BE2C (cell line): ENCODE data around the gene SLC50A1.
A peak's percentile ranks its signal among the peaks of the same experiment; 100 is the strongest.
"Not testable (repeated sequence)": the region's sequence is repeated elsewhere in the genome, so short reads cannot be mapped to it uniquely, and the experiment has no call there.

Source experiments
- DNase-seq: peaks from one replicate; pipeline ENCODE4 v3.0.0-alpha.2; 2020
- H3K27me3 ChIP-seq: fragments of 250-450 bp; sonication (Bioruptor Pico); 2 replicates; pipeline ENCODE4 v1.5.1; 2020; ENCODE audit warnings: mild to moderate bottlenecking
- H3K36me3 ChIP-seq: fragments of 250-450 bp; sonication (Bioruptor Pico); 2 replicates; pipeline ENCODE4 v1.5.1; 2020; ENCODE audit warnings: mild to moderate bottlenecking
- H3K4me1 ChIP-seq: fragments of 250-450 bp; sonication (Bioruptor Pico); 2 replicates; pipeline ENCODE4 v1.5.1; 2020
- H3K4me3 ChIP-seq: 2 replicates; pipeline ENCODE4 v1.5.1; 2011; ENCODE audit warnings: low read depth, low read length
- H3K9me3 ChIP-seq: fragments of 250-450 bp; sonication (Bioruptor Pico); 2 replicates; pipeline ENCODE4 v1.5.1; 2020
- TF ChIP-seq, protein P1 (sequence below): IDR thresholded peaks from 2 replicates; pipeline ENCODE4 v1.5.1; 2012; ENCODE audit warnings: mild to moderate bottlenecking, low read depth, low read length

Gene SLC50A1

GRCh38 chr1:155167166-155168104 is 31.8 kb downstream of the SLC50A1 start:
- peak; percentile 92 for DNase-seq
- peaks cover 2% of the 10 kb centered on the region for H3K4me1 ChIP-seq

GRCh38 chr1:155168105-155168445 is 32.4 kb downstream of the SLC50A1 start:
- H3K9me3 ChIP-seq, DNase-seq, H3K27me3 ChIP-seq, H3K4me3 ChIP-seq, H3K36me3 ChIP-seq, H3K4me1 ChIP-seq: not testable (repeated sequence)

More at GRCh38 chr1:155167166-155168104, 31.8 kb downstream of the SLC50A1 start:
- Histone ChIP-seq H3K9me3 (no peaks in the 10 kb centered on the region), H3K36me3 (no peaks in the 10 kb centered on the region), H3K27me3 (no peaks in the 10 kb centered on the region), H3K4me3 (peak overlapping the region; percentile 42)
- TF ChIP-seq, protein P1, sequence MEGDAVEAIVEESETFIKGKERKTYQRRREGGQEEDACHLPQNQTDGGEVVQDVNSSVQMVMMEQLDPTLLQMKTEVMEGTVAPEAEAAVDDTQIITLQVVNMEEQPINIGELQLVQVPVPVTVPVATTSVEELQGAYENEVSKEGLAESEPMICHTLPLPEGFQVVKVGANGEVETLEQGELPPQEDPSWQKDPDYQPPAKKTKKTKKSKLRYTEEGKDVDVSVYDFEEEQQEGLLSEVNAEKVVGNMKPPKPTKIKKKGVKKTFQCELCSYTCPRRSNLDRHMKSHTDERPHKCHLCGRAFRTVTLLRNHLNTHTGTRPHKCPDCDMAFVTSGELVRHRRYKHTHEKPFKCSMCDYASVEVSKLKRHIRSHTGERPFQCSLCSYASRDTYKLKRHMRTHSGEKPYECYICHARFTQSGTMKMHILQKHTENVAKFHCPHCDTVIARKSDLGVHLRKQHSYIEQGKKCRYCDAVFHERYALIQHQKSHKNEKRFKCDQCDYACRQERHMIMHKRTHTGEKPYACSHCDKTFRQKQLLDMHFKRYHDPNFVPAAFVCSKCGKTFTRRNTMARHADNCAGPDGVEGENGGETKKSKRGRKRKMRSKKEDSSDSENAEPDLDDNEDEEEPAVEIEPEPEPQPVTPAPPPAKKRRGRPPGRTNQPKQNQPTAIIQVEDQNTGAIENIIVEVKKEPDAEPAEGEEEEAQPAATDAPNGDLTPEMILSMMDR: peak; percentile 95

DNA sequence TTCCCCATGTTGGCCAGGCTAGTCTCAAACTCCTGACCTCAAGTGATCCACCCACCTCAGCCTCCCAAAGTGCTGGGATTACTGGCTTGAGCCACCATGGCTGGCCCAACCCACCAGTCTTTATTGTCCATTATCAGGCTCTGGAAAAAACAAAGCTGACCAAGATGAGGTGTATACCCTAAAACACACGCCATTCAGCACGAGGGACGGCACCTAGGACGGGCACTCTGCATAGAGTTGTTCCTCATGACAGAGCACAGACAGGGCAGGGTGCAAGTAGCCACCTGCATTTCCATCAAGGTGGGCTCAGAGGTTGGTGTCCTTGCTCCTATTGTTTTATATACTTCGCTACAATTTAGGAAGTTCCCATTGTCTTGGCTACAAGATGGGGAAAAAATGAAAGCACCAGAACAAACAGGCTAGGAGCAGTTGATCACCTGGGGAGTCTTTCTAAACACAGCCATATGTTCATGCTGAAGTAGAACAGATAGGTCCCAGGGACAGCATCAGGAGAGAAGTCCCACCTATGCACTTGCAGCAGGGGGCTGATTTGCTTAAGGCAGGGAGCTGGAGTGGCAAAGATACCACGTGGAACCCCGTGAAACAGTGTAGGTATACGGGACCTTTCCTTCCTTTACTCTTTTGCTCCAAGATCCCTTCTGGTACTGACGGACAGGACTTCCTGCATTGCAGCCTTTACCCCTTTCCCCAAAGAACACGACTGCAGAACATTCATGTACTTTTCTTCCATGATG is 33.0 kb downstream of the SLC50A1 start:
- no peak for DNase-seq
- Histone ChIP-seq H3K4me3 (no peak overlapping the region), H3K9me3 (no peaks in the 10 kb centered on the region), H3K27me3 (no peaks in the 10 kb centered on the region), H3K36me3 (no peaks in the 10 kb centered on the region), H3K4me1 (peaks cover 2% of the 10 kb centered on the region)
- TF ChIP-seq, protein P1: no peak

DNA sequence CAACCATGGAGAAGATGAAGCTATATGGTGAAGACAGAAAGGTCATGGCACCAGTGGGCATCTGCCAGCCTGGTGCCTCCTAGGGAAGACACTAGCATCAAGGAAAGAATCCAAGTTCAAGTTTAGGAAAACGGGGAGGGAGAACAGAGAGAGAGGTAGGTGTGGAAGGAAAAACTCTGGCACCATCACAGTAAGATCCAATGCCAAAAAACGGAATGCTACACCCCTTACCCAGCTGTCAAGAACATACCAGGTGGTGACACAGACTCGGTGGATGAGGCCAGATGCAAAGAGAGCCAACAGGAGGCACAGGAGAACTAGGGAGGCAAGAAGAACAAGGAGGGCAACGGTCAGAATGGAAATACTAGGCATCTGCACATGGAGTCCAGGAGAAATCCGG is 33.9 kb downstream of the SLC50A1 start:
- Histone ChIP-seq H3K9me3 (no peaks in the 10 kb centered on the region), H3K4me1 (peaks cover 2% of the 10 kb centered on the region), H3K4me3 (no peak overlapping the region), H3K27me3 (no peaks in the 10 kb centered on the region), H3K36me3 (no peaks in the 10 kb centered on the region)
- TF ChIP-seq, protein P1: no peak
- no peak for DNase-seq

- TF ChIP-seq, protein P1: no peak
- H3K9me3 ChIP-seq: no peaks in the 10 kb centered on the region
- no peak for DNase-seq
- H3K36me3 ChIP-seq: no peaks in the 10 kb centered on the region
- H3K27me3 ChIP-seq: no peaks in the 10 kb centered on the region
- no peak overlapping the region for H3K4me3 ChIP-seq
- peaks cover 8% of the 10 kb centered on the region for H3K4me1 ChIP-seq
These were observed 34.6 kb downstream of the SLC50A1 start for GRCh38 chr1:155170101-155170785.

GRCh38 chr1:155170806-155171205 is 35.2 kb downstream of the SLC50A1 start:
- no peaks in the 10 kb centered on the region for H3K27me3 ChIP-seq
- TF ChIP-seq, protein P1: no peak
- H3K9me3 ChIP-seq: no peaks in the 10 kb centered on the region
- peaks cover 13% of the 10 kb centered on the region for H3K4me1 ChIP-seq
- H3K36me3 ChIP-seq: no peaks in the 10 kb centered on the region
- DNase-seq: no peak
- no peak overlapping the region for H3K4me3 ChIP-seq
